HG03469 (cell line): ENCODE results near the gene MPPED1.

Experiments used
- ATAC-seq: cut with Tn5 transposase; IDR thresholded peaks from one replicate; pipeline ENCODE4 v1.9.1; 2021; ENCODE audit warnings: mild to moderate bottlenecking, moderate library complexity, moderate number of reproducible peaks; ENCODE audit not compliant: unreplicated experiment

Gene MPPED1

GRCh38 chr22:43409800-43410199 is 2.0 kb upstream of the MPPED1 start:
- ATAC-seq, result no peak

- no peak for ATAC-seq
These were observed 560 bp upstream of the MPPED1 start for GRCh38 chr22:43411040-43411868.

GRCh38 chr22:43412808-43413795 is 1.3 kb downstream of the MPPED1 start:
- ATAC-seq, result no peak

GRCh38 chr22:43413826-43414225 is 2.0 kb downstream of the MPPED1 start:
- ATAC-seq, result no peak

- no peak for ATAC-seq
These were observed 3.9 kb downstream of the MPPED1 start for GRCh38 chr22:43415681-43416080.

- ATAC-seq, result no peak
These were observed 5.7 kb downstream of the MPPED1 start for GRCh38 chr22:43417555-43417954.

GRCh38 chr22:43418079-43418825 is 6.4 kb downstream of the MPPED1 start:
- ATAC-seq, result no peak

GRCh38 chr22:43419371-43420080 is 7.7 kb downstream of the MPPED1 start:
- ATAC-seq, result no peak

GRCh38 chr22:43421046-43421665 is 9.3 kb downstream of the MPPED1 start:
- ATAC-seq, result no peak

GRCh38 chr22:43421914-43422615 is 10.3 kb downstream of the MPPED1 start:
- ATAC-seq, result no peak

- ATAC-seq, result no peak
These were observed 11.2 kb downstream of the MPPED1 start for GRCh38 chr22:43423046-43423445.

GRCh38 chr22:43424201-43424600 is 12.4 kb downstream of the MPPED1 start:
- ATAC-seq, result no peak

- ATAC-seq, result no peak
These were observed 13.1 kb downstream of the MPPED1 start for GRCh38 chr22:43424666-43425630.

GRCh38 chr22:43425976-43426785 is 14.4 kb downstream of the MPPED1 start:
- ATAC-seq, result no peak

- no peak for ATAC-seq
These were observed 15.0 kb downstream of the MPPED1 start for GRCh38 chr22:43426816-43427215.

GRCh38 chr22:43427296-43428004 is 15.6 kb downstream of the MPPED1 start:
- no peak for ATAC-seq
